ENCODE results near the gene MRPL34. TPM values are rescaled to one million over a fixed set of nuclear protein-coding genes. Genes with fewer than 3 reads are reported as not detected.

The MRPL34 gene
- polyA plus RNA-seq, 6 donors from 2014 or later: 121 to 189 (median 160) TPM

GRCh38 chr19:17323300-17323963, 17.8 kb downstream of the MRPL34 start:
- H3K4me1 Mint-ChIP-seq: peaks cover 0 to 12% (median 11%) of the 10 kb centered on the region in 3 donors
- no peaks in the 10 kb centered on the region for H3K27me3 Mint-ChIP-seq
- DNase-seq (no peak), ATAC-seq (ENCODE audit: low read depth in 2 of 2) (no peak)
- H3K36me3 Mint-ChIP-seq: peaks cover 8 to 14% of the 10 kb centered on the region in 2 donors
- H3K4me3 Mint-ChIP-seq: peak overlapping the region in 3 of 8 donors; percentile 47 to 77 (median 63)
- no peaks in the 10 kb centered on the region for H3K9me3 Mint-ChIP-seq
- H3K27ac Mint-ChIP-seq: peak overlapping the region in 1 of 6 donors; percentile 81

GRCh38 chr19:17323964-17324332, 18.3 kb downstream of the MRPL34 start:
- no peaks in the 10 kb centered on the region for H3K9me3 Mint-ChIP-seq
- no peaks in the 10 kb centered on the region for H3K27me3 Mint-ChIP-seq
- peaks cover under 1 to 12% (median 11%) of the 10 kb centered on the region in 3 donors for H3K4me1 Mint-ChIP-seq
- ATAC-seq (ENCODE audit: low read depth in 2 of 2) (no peak), DNase-seq (no peak)
- H3K27ac Mint-ChIP-seq: peak overlapping the region in 1 of 6 donors; percentile 7
- H3K36me3 Mint-ChIP-seq: peaks cover 8 to 14% of the 10 kb centered on the region in 2 donors
- peak overlapping the region in 1 of 8 donors; percentile 26 for H3K4me3 Mint-ChIP-seq

GRCh38 chr19:17324357-17325114, 18.9 kb downstream of the MRPL34 start:
- no peaks in the 10 kb centered on the region for H3K27me3 Mint-ChIP-seq
- no peak overlapping the region for H3K27ac Mint-ChIP-seq
- no peaks in the 10 kb centered on the region for H3K9me3 Mint-ChIP-seq
- peaks cover 6 to 13% (median 11%) of the 10 kb centered on the region in 3 donors for H3K4me1 Mint-ChIP-seq
- ATAC-seq (ENCODE audit: low read depth in 2 of 2) (no peak), DNase-seq (no peak)
- H3K4me3 Mint-ChIP-seq: no peak overlapping the region
- H3K36me3 Mint-ChIP-seq: peaks cover 8 to 14% of the 10 kb centered on the region in 2 donors

- Mint-ChIP-seq H3K27ac (no peak overlapping the region), H3K27me3 (no peaks in the 10 kb centered on the region), H3K4me1 (peaks cover 6 to 16% (median 15%) of the 10 kb centered on the region in 3 donors), H3K9me3 (no peaks in the 10 kb centered on the region), H3K36me3 (peaks cover 2 to 10% of the 10 kb centered on the region in 2 donors), H3K4me3 (peak overlapping the region in 1 of 8 donors; percentile 2)
- ATAC-seq (ENCODE audit: low read depth in 2 of 2) (no peak), DNase-seq (no peak)
Observed at GRCh38 chr19:17325133-17325532, 19.5 kb downstream of the MRPL34 start.

GRCh38 chr19:17325881-17326594, 20.4 kb downstream of the MRPL34 start:
- Mint-ChIP-seq H3K36me3 (peaks cover 0 to 7% of the 10 kb centered on the region in 2 donors), H3K4me3 (peak overlapping the region in 4 of 8 donors; percentile 12 to 59 (median 32)), H3K27me3 (peaks cover 0 to 8% (median 8%) of the 10 kb centered on the region in 3 donors), H3K4me1 (peaks cover 6 to 20% (median 20%) of the 10 kb centered on the region in 3 donors), H3K27ac (no peak overlapping the region), H3K9me3 (no peaks in the 10 kb centered on the region)
- DNase-seq: no peak
- no peak for ATAC-seq (ENCODE audit: low read depth in 2 of 2)

- Mint-ChIP-seq H3K9me3 (no peaks in the 10 kb centered on the region), H3K27ac (no peak overlapping the region), H3K4me1 (peaks cover 6 to 20% (median 20%) of the 10 kb centered on the region in 3 donors), H3K27me3 (peaks cover 0 to 10% (median 8%) of the 10 kb centered on the region in 3 donors), H3K36me3 (peaks cover 0 to 7% of the 10 kb centered on the region in 2 donors), H3K4me3 (peak overlapping the region in 5 of 8 donors; percentile 15 to 65 (median 49))
- ATAC-seq (ENCODE audit: low read depth in 2 of 2) (no peak), DNase-seq (no peak)
Observed at GRCh38 chr19:17326595-17326966, 20.9 kb downstream of the MRPL34 start.

DNA sequence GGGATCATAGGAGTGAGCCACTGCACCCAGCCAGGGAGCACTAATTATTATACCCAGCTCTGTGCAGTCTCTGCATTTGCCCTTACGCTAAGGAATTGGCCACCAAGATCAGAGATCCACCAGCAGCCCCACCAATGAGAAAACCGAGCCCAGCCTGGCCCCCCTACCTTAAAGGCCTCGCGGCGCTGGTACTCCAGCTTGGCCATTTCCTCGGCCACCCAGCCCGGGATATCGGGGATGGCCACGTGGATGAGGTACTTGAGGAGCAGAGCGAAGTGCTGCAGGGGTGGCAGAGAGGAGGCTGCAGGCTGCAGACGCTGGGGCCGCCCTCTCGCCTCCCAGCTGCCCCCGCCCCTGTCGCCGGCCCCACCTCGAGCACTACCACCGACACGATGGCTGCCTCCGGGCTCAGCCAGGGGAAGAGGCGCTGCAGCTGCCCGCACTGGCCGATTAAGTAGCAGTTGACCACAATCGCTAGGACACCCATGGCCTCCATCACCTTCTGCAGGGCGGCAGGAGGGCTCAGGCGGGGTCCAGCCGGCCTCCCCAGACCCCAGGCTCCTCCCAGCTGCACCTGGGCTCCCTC, 21.5 kb downstream of the MRPL34 start:
- ATAC-seq (ENCODE audit: low read depth in 2 of 2) (no peak), DNase-seq (no peak)
- Mint-ChIP-seq H3K36me3 (peaks cover 0 to 5% of the 10 kb centered on the region in 2 donors), H3K4me1 (peaks cover 6 to 20% (median 19%) of the 10 kb centered on the region in 3 donors), H3K9me3 (no peaks in the 10 kb centered on the region), H3K27me3 (peaks cover 0 to 10% (median 8%) of the 10 kb centered on the region in 3 donors), H3K27ac (peak overlapping the region in 1 of 6 donors; percentile 84), H3K4me3 (peak overlapping the region in 5 of 8 donors; percentile 32 to 92 (median 64))

- H3K27me3 Mint-ChIP-seq: peaks cover 0 to 14% (median 8%) of the 10 kb centered on the region in 3 donors
- peak overlapping the region; percentile 70 to 92 (median 82) for H3K4me3 Mint-ChIP-seq
- H3K27ac Mint-ChIP-seq: peak overlapping the region in 1 of 6 donors; percentile 24
- H3K9me3 Mint-ChIP-seq: no peaks in the 10 kb centered on the region
- ATAC-seq (ENCODE audit: low read depth in 2 of 2) (peak; percentile 82 to 83), DNase-seq (peak; percentile 55)
- no peaks in the 10 kb centered on the region for H3K36me3 Mint-ChIP-seq
- peaks cover 6 to 16% (median 12%) of the 10 kb centered on the region in 3 donors for H3K4me1 Mint-ChIP-seq
Observed at GRCh38 chr19:17327654-17328516, 22.2 kb downstream of the MRPL34 start.

GRCh38 chr19:17328517-17329365, 23.1 kb downstream of the MRPL34 start:
- H3K27ac Mint-ChIP-seq: peak overlapping the region in 1 of 6 donors; percentile 24
- H3K36me3 Mint-ChIP-seq: no peaks in the 10 kb centered on the region
- H3K27me3 Mint-ChIP-seq: peaks cover 0 to 17% (median 11%) of the 10 kb centered on the region in 3 donors
- H3K4me3 Mint-ChIP-seq: peak overlapping the region in 7 of 8 donors; percentile 64 to 86 (median 81)
- no peaks in the 10 kb centered on the region for H3K9me3 Mint-ChIP-seq
- DNase-seq: peak; percentile 38
- H3K4me1 Mint-ChIP-seq: peaks cover 8 to 14% (median 14%) of the 10 kb centered on the region in 3 donors
- ATAC-seq (ENCODE audit: low read depth in 2 of 2): peak; percentile 33 to 34

DNA sequence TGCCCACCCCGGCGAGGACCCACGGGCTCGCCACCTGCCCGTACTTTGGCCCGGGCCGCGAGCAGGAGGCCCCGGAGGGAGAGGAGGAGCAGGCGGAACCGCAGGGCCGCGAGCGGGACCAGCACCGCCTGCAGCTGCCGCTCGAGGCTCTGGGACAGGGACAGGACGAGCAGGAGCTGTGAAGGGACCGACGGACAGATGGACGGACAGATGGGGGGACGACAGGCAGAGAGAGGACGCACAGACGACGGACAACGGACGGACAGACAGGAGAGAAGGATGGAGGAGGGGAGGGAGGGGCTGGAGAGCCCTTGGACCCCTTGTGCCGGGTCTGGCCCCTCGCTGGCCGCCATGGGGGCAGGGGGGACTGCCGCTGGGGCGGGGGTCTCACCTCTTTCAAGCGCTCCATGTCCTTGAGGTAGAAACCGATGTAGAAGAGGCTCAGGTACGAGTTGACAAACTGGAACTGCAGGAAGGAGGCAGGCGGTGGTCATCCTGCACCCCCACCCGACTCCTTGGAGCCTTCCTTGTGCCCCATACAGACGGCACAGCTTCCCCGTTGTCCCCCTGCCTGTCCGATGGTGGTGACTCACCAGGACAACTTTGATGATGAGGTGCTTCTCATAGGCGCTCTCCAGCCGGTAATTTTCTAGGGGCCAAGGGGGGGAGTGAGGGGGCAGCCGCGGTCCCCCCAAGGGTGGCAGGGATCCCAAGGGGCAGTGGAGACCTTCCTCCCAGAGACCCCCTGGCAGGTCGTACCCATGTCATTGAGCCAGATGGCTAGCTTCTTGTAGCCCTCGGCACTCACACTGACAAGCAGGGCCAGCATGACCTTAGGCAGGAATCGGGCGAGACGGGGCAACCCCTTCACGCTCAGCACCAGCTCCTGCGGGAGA, 23.9 kb downstream of the MRPL34 start:
- no peak overlapping the region for H3K27ac Mint-ChIP-seq
- ATAC-seq (ENCODE audit: low read depth in 2 of 2) (no peak), DNase-seq (no peak)
- peaks cover 0 to 21% (median 16%) of the 10 kb centered on the region in 3 donors for H3K27me3 Mint-ChIP-seq
- no peaks in the 10 kb centered on the region for H3K9me3 Mint-ChIP-seq
- H3K4me1 Mint-ChIP-seq: peaks cover 16 to 20% (median 17%) of the 10 kb centered on the region in 3 donors
- H3K36me3 Mint-ChIP-seq: no peaks in the 10 kb centered on the region
- peak overlapping the region; percentile 42 to 84 (median 66) for H3K4me3 Mint-ChIP-seq

Data from naive B cell (primary cell).